Myocyte (in vitro differentiated cells): ENCODE measurements around the gene ZSCAN1. TPM values are rescaled to one million over a fixed set of nuclear protein-coding genes. Genes with fewer than 3 reads are reported as not detected.

Experiments used
- DNase-seq: peaks from one replicate; pipeline ENCODE4 v3.0.0-alpha.2; 2012; ENCODE audit warnings: low read depth
- total RNA-seq: library from RNA; depleted of rRNA; stranded (reverse); fragments of >200 nt; gene quantifications from 2 replicates; pipeline ENCODE4 v1.2.3, GENCODE V29; 2014

Gene ZSCAN1
- total RNA-seq, 1 donor from 2014 or later = not detected

DNA sequence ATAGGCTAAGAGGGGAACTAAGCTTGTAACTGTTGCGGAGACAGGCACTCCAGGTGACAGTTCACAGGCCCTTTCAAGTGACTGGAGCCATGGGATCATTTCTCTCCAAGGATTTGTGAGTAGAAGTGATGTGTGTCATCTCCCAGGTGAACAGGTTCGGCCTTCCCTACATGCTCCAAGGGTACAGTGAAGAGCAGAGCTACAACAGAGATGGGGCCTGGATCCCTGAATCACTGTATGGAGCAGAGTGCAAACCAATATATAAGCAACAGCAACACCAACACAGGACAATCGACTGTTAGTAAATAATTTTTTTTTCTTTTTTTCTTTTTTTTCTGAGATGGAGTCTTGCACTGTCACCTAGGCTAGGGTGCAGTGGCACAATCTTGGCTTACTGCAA, 49.2 kb downstream of the ZSCAN1 start:
- no peak for DNase-seq

DNA sequence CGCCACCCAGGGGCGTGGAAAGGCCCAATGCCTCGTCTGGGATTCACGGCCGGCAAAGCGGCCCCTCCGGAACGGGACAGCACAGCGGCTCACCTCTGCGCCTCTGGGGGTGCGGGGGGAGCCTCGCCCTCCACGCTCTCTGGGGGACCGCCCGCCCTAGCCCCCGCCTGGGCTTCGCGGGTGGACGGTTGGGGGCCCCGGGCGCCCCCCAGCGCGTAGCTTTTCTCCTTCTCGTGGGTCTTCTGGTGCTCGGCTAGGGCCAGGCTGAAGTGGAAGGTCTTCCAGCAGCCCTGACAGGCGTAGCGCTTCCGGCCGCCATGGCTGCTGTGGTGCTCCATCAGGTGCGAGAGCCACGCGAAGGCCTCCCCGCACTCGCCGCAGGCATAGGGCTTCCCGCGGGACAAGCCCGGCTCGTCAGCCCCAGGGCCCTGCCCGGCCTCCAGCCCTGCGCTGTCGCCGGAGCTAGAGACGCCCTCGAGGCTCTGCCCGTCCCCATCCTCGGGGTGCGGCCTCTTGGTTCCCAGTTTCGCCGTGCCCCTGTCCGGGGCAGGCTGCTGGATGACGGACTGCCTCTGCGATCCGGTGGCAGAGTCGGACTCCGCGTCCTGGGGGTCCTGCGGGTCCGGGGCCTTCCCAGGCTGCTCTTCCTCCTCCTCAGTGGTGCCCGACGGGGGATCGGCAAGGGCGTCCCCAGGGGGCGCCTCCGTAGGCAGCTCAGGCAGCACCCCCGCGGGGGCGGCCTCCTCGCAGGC, 50.9 kb downstream of the ZSCAN1 start:
- DNase-seq = no peak

DNA sequence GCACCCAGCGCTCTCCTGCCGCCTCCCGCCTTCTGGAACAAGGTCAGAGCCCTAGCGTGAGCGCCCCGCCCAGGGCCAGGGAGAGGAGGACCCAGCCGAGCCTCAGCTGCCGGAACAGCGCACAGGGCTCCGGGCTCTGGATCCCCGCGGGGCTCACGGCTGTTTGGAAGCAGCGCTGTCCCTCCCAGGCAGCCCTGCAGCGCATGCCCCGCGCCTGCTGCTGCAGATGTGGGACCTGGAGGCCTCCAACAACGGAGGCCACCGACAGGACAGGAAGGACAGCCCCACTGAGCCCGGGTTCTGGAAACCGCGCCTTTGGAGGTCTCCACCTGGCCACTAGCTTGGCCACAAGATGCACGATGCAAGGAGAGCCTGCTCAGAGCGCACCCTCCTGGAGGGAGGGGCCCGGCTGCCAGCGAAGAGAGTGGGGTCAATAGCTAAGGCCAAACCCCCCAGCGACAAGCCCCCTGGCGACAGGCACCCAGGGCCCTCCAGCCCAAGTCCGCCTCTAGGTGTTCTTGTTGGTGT, 51.6 kb downstream of the ZSCAN1 start:
- DNase-seq = no peak

DNA sequence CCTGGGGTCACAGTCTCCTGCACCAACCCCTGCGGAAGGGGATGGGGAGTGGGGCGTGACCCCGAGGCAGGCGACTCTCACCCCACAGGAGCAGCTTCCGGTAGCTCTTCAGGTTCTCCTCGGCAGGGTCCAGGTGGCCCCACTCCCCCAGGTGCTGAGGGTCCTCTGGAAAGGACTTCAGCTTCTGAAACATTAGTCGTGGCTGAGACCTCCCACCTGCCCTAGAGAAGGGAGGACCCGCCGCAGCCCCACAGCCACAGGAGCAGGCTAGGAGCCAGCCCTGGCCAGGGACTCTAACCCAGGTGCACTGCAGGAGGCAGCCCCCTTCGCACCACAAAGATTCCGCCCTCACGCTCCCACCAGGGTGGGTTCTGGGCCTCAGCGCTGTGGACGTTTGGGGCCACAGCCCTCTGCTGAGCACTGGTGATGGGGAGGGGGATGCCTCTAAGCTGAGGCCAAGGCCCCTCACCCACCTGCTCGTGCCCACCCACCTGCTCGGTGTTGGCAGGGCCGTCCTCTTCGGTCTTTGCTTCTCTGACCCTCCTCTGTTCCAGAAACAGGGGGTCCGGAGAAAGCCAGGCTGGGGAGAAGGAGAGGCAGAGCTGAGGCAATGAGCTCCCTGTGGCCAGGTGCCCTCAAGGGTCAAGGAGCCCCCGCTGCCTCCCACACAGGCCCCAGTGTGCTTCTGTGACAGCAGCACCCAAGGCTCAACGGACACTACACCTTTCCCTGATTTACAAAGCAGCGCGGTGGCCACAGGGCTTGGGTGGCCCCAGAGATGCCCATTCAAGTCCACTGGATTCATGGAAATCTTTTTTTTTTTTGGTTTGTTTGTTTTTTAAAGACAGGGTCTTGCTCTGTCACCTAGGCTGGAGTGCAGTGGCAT, 53.2 kb downstream of the ZSCAN1 start:
- DNase-seq = no peak

DNA sequence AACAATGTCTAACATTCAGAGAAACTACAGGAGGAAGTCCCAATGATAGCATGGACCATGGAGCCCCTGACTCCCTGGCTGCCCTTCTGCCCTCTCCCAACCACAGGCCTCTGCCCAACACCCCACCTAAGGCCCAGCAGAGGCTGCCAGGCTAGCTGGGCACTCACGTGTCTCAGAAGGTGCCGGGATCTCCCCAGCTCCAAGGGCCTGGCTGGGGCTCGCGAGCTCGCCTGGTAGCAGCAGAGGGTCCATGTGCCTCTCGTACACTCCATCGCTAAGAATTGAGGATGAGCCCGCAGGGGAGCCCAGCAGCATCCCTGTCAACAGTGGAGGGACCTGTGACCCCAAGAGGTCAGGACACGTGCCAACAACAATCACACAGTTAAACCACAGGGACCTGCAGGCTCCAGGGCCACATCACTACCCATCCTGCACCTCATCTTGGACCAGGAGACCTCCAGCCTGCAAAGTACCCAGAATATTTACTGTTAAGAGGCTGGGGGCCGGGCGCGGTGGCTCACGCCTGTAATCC, 54.8 kb downstream of the ZSCAN1 start:
- DNase-seq = no peak

DNA sequence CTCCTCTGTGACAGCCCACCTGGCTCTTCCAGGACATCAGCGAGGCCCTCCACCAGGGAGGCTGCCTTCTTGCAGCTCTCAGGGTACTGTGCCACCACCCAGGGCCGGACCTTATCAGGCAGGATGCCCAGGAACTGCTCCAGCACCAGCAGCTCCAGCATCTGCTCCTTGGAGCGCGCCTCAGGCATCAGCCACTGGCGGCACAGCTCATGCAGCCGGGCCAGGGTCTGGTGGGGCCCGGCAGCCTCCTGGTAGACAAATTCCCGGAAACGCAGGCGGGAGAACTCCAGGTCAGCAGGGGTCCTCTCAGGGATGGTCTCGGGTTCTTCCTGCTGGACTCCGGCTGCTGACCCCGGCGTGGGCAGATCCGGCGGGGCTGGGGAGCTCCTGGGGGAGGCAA, 56.0 kb downstream of the ZSCAN1 start:
- DNase-seq = no peak

DNA sequence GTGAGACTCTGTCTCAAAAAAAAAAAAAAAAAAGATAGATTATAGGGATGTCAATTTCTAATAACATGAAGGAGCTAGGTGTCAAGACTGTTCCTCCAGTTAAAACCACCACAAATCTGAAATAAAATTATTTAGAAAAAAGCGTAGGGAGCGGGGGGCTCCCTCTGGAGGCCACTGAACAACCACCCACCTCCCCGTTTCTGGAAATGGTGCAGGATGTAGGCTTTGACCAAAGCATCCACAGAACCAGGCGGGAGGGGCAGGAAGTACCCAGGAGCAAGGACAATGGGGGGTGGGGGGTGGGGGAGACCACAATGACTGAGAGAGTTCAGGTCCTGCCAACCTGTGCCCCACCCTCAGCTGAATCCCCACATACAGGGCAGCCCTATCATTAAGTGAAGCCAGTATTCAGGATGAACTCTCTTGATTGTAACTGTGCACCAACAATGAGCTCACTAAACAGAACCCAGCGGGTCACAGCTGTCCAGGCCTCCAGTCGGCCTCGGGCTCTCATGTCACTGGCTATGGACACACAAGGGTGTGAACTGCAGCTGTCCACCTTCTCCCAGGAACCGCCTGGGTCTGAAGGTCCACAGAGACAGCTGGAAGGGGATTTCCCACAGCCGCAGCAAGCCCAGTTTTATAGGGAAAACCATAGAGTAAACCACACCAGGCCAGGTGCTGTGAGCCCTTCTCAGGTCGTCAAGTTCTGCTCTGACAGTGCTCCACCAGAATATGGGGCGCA, 57.6 kb downstream of the ZSCAN1 start:
- peak; percentile 90 for DNase-seq

DNA sequence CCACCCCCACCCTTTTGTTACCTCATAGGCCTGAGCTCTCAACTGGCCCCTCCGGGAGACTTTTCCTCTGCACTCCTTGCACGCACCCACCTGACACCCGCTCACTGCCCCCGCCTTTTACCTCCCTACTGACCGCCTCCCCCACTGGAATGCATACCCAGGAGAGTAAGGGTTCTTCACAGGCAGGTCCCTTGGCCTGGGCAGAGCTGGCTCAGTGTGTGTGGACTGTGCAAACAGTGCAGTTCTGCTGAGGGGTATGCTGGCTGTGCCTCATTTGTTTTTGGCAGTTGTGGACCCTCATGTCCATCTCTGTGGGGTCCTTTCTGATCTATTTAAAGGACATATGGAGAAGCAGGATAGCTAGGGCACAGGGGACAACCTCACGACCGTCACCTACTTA, 59.2 kb downstream of the ZSCAN1 start:
- no peak for DNase-seq

DNA sequence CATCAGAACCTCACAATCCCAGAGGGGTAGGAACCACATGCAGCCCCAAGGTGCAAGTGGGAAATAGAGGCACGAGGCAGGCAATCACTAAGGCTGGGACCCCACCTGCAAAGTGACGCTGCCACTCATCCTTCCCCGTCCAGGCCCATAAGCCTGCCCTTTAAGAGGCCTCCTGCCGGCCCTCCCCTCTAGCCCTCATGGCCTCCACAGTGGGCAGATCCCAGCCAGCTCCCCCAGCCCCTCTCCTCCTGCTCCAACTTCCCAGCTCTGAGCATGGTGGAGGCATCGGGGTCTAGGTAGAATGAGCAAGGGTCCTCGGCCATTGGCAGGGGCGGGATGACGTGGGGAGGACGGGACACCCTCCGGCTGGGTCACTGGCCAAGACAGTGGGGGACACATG, 61.5 kb downstream of the ZSCAN1 start:
- no peak for DNase-seq

DNA sequence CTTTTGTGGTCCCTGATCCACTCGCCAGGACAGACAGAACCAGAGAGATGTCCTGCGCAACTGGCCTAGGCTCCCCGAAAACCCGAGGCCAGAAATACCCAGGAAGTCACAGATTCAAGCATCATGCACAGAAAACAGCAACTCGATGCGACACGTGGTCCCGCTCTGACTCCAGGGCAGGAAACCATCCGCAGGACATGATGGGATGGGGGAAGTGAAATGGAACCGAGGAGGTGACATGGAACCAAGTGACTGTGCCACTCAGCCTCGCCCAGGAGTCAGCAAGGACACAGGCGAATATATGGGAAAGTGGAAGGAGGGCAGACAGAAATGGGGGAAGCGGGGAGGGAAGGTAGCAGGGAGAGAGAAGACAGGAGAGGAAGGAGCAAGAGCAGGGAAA, 63.1 kb downstream of the ZSCAN1 start:
- DNase-seq = no peak

DNA sequence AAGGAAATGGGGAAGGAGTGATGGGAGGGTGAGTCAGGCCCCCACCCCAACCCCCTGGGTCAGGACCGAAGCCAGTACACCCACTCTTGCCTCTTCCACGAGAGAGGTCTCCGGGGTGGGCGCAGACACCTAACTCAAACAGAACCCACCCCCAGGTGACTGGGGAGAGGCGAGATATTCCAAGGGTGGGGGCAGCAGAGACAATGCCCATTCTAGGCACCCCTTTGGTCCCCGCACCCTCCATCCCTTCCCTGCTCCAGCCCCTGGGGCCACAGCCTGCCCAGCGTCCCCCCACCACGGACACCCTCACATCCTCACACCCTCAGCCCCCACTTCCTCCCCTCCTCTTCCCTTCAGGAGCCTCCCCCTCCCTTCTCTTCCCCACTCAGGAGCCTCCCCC, 63.5 kb downstream of the ZSCAN1 start:
- DNase-seq = no peak

DNA sequence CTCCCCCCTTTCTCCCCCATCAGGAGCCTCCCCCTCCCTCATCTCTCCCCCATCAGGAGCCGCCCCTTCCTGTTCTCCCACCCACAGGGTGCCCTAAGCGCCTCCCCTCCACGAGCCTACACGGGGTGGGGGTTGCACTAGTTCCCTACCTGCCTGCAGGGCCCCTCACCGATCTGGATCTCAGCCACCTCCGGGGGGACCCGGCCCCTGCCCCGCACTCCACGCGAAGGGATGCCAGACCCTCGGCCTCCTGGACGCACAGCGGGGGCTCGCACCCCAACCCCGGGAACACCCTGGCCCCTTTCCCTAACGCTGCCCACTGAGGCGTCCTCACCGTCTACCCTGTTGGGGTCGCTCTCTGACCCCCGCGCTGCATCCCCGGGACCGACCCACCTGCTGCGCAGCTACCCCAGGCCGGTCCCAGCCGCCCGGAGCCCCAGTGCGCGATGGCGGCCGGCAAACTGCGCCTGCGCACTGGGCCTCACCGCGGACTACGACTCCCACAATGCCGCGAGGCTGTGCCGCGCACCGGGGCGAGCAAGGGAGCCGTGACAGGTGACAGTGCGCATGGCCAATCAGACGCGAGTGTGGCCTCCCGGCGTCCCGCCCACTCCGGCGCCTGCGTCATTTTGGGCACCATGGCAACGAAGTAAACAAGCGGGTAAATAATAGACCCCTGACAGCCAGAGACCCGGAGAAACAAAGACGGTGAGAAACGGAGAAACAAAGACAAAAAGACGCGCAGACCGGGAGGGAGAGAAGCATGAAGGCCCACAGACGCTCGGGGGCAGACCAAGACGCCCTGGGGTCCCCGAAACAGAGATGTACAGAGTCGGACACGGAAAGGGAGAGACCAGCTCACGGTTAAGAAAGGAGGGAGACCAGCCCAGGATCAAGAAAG, 64.2 kb downstream of the ZSCAN1 start, which contains the start of gene ZSCAN18:
ZSCAN18 (minus strand) TSS at position 451 of the 901 bp plus-strand sequence. CDS start 7,964 bp downstream, outside the sequence.
- peak; percentile 98 for DNase-seq

DNA sequence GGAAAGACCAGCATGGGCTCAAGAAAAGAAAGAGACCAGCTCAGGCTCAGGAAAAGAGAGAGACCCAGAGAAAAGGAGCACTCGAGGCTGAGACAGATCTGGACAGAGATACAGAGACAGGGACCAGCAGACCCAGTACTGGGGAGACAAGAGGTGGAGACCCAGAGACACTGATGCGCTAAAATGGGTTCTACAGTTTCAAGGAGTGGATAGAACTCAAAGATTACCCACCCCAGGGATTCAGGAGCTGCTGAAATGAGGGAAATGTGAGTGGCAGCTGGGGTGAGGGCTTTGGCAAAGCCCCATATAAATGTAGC, 64.8 kb downstream of the ZSCAN1 start:
- no peak for DNase-seq

Other genes starting within 250 kb of the ZSCAN1 start
- gene ZNF552, start 219.1 kb upstream of the ZSCAN1 start, total RNA-seq = 2.0 and 2.5 TPM in 2 replicates
- 4.8 and 5.7 TPM in 2 replicates for gene ZNF587B, start 203.7 kb upstream of the ZSCAN1 start, total RNA-seq
- 13.5 and 13.8 TPM in 2 replicates for gene ZNF587, start 184.2 kb upstream of the ZSCAN1 start, total RNA-seq
- gene ZNF814, start 145.0 kb upstream of the ZSCAN1 start, total RNA-seq = 3.1 and 7.2 TPM in 2 replicates
- gene ZNF417, start 117.4 kb upstream of the ZSCAN1 start, total RNA-seq = 8.1 and 10.9 TPM in 2 replicates
- gene ZNF418, start 98.6 kb upstream of the ZSCAN1 start, total RNA-seq = 3.1 and 4.7 TPM in 2 replicates
- 3.1 and 3.9 TPM in 2 replicates for gene ZNF256, start 86.3 kb upstream of the ZSCAN1 start, total RNA-seq
- gene C19orf18, start 59.5 kb upstream of the ZSCAN1 start, total RNA-seq = 0.21 and 0.52 TPM in 2 replicates
- gene ZNF606, start 31.2 kb upstream of the ZSCAN1 start, total RNA-seq = 16.6 and 22.1 TPM in 2 replicates
- 0.51 and 0.62 TPM in 2 replicates for gene ZNF135, start 25.3 kb downstream of the ZSCAN1 start, total RNA-seq
- 85.6 and 96.7 TPM in 2 replicates for gene ZSCAN18, start 64.2 kb downstream of the ZSCAN1 start, total RNA-seq
- gene ZNF329, start 116.8 kb downstream of the ZSCAN1 start, total RNA-seq = 11.2 and 13.2 TPM in 2 replicates
- 13.8 and 15.2 TPM in 2 replicates for gene ZNF274, start 149.0 kb downstream of the ZSCAN1 start, total RNA-seq
- gene ZNF544, start 194.9 kb downstream of the ZSCAN1 start, total RNA-seq = 30.2 and 39.2 TPM in 2 replicates
- 7.6 and 8.0 TPM in 2 replicates for gene ZNF8, start 244.9 kb downstream of the ZSCAN1 start, total RNA-seq